HepG2 (cell line): Measurements from ENCODE around the gene PEF1. TPM values are rescaled to one million over a fixed set of nuclear protein-coding genes. Genes with fewer than 3 reads are reported as not detected.
A peak's percentile ranks its signal among the peaks of the same experiment; 100 is the strongest.

Experiments used
- HNF4A ChIP-seq: sonication (generic); formaldehyde crosslinking; IDR thresholded peaks from 2 replicates; pipeline ENCODE4 v1.4.0; 2020; ENCODE audit warnings: missing genetic modification reagents
- HOXD1 ChIP-seq: sonication (generic); formaldehyde crosslinking; IDR thresholded peaks from 2 replicates; pipeline ENCODE4 v1.5.0; 2020; ENCODE audit warnings: missing genetic modification reagents
- MAZ ChIP-seq, 2 experiments: sonication (generic) in 1 of 2; formaldehyde crosslinking in 1 of 2; IDR thresholded peaks; 2 replicates each; pipeline versions ENCODE4 v1.5.0 to v1.6.1; 2012 to 2020; ENCODE audit warnings: low read depth in 2 of 2, mild to moderate bottlenecking in 2 of 2, borderline replicate concordance in 1 of 2, improper control_type of control experiment in 1 of 2, low read length in 1 of 2, missing genetic modification reagents in 1 of 2, moderate library complexity in 1 of 2
- NFKBIZ ChIP-seq: IDR thresholded peaks from 2 replicates; pipeline ENCODE4 v1.6.1; 2018; ENCODE audit warnings: missing genetic modification reagents, missing compliant biosample characterization
- RAD21 ChIP-seq: fragments of 450-650 bp; formaldehyde crosslinking; IDR thresholded peaks from 2 replicates; pipeline ENCODE4 v1.5.0; 2020; ENCODE audit warnings: mild to moderate bottlenecking
- RELA ChIP-seq: sonication (generic); formaldehyde crosslinking; IDR thresholded peaks from 2 replicates; pipeline ENCODE4 v1.4.0; 2020; ENCODE audit warnings: missing genetic modification reagents
- SPEN ChIP-seq: sonication (generic); formaldehyde crosslinking; IDR thresholded peaks from 2 replicates; pipeline ENCODE4 v1.5.1; 2020; ENCODE audit warnings: low read depth, mild to moderate bottlenecking, missing genetic modification reagents
- SYNCRIP ChIP-seq: fragments of 200-400 bp; formaldehyde crosslinking; IDR thresholded peaks from 2 replicates; pipeline ENCODE4 v1.6.1; 2018; ENCODE audit warnings: mild to moderate bottlenecking, low read depth, low read length; ENCODE audit not compliant: insufficient read depth
- ZNF354B ChIP-seq: sonication (generic); formaldehyde crosslinking; IDR thresholded peaks from 2 replicates; pipeline ENCODE4 v1.8.0; 2022; ENCODE audit warnings: mild to moderate bottlenecking, missing genetic modification reagents
- ZNF614 ChIP-seq: IDR thresholded peaks from 2 replicates; pipeline ENCODE4 v1.6.1; 2018; ENCODE audit warnings: missing biosample characterization, missing genetic modification reagents, inconsistent platforms, borderline replicate concordance
- ZNF709 ChIP-seq: sonication (generic); formaldehyde crosslinking; IDR thresholded peaks from 2 replicates; pipeline ENCODE4 v1.5.0; 2020; ENCODE audit warnings: mild to moderate bottlenecking, missing genetic modification reagents
- ZNF720 ChIP-seq: sonication (generic); formaldehyde crosslinking; IDR thresholded peaks from 2 replicates; pipeline ENCODE4 v1.4.0; 2020; ENCODE audit warnings: missing genetic modification reagents
- ZNF891 ChIP-seq: sonication (generic); formaldehyde crosslinking; IDR thresholded peaks from 2 replicates; pipeline ENCODE4 v1.5.0; 2020; ENCODE audit warnings: mild to moderate bottlenecking, missing genetic modification reagents
- ZSCAN5A ChIP-seq: sonication (generic); formaldehyde crosslinking; IDR thresholded peaks from 2 replicates; pipeline ENCODE4 v1.8.0; 2022; ENCODE audit warnings: mild to moderate bottlenecking, missing genetic modification reagents, borderline replicate concordance
- polyA plus RNA-seq, 8 experiments: library from polyadenylated mRNA; depleted of rRNA in 3 of 8; stranded (reverse) in 7 of 8; unstranded in 1 of 8; fragments of >200 nt; fragmentation: Illumina TruSeq in 4 of 8; extraction: Trizol in 4 of 8; gene quantifications; 2 replicates each; pipeline versions ENCODE4 v1.2.1 to v1.2.3, GENCODE V29; 2011 to 2016; ENCODE audit warnings: low read depth in 4 of 8, missing spikeins in 1 of 8, mixed read lengths in 1 of 8; ENCODE audit not compliant: insufficient read depth in 1 of 8
- total RNA-seq, 5 experiments: library from RNA; depleted of rRNA; stranded (reverse); fragments of >200 nt; fragmentation: Illumina TruSeq; extraction: Trizol; gene quantifications; 2 replicates each; pipeline ENCODE4 v1.2.3, GENCODE V29; 2016; ENCODE audit warnings: low read depth in 1 of 5
- TF ChIP-seq, protein P1 (sequence below): fragments of 450-650 bp; IDR thresholded peaks from 2 replicates; pipeline ENCODE4 v1.6.1; 2017
- TF ChIP-seq, protein P2 (sequence below): sonication (generic); formaldehyde crosslinking; IDR thresholded peaks from 2 replicates; pipeline ENCODE4 v1.4.0; 2020; ENCODE audit warnings: missing genetic modification reagents
- TF ChIP-seq, protein P3 (sequence below): sonication (generic); formaldehyde crosslinking; IDR thresholded peaks from 2 replicates; pipeline ENCODE4 v1.4.0; 2020; ENCODE audit warnings: missing genetic modification reagents
- TF ChIP-seq, protein P4 (sequence below): sonication (generic); formaldehyde crosslinking; IDR thresholded peaks from 2 replicates; pipeline ENCODE4 v1.4.0; 2020; ENCODE audit warnings: missing genetic modification reagents

Gene PEF1
- total and polyA plus RNA-seq, 2 of the 13 experiments (the other 11 are each of a cell fraction or from before 2014, with no cell fraction given) = 57.1 to 57.8 TPM

DNA sequence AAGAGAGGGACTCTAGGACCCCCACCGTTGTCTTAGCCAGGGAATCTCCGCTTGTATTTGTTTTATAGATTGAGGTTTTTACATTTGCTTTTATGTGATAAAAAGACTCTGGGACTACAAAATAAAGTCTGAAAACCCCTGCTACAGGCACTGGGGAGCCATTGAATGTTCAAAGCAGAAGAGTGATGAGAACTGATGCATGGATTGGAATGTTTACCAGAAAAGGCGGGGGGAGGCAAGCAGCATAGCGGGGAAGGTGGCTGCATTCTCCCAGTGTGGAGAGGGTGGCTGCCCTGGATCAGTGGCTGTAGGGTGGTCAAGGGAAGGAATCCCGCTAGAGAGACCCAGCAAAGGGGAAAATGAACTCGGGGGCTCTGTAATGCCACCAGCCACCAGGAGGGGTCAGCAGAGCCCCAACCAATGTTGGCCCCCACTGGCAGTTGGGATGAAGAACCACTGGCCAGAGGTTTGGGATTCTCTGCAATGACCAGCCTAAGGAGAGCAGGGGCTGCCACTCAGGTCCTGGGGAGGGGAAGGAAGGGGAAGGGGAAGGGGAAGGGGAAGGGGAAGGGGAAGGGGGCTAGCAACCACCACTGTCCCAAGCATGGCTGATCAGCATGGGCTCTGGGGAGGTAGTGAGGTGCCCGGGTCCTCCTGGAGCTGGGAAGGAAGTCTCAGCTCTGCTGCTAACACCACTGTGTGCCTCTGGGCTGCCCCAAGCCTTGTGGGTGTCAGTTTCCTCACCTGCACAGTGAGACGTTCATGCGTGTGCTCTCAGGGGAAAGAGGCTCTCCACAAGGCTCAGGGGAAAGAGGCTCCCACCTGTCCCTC, 19.2 kb upstream of the PEF1 start (continued):
- TF ChIP-seq, protein P1, sequence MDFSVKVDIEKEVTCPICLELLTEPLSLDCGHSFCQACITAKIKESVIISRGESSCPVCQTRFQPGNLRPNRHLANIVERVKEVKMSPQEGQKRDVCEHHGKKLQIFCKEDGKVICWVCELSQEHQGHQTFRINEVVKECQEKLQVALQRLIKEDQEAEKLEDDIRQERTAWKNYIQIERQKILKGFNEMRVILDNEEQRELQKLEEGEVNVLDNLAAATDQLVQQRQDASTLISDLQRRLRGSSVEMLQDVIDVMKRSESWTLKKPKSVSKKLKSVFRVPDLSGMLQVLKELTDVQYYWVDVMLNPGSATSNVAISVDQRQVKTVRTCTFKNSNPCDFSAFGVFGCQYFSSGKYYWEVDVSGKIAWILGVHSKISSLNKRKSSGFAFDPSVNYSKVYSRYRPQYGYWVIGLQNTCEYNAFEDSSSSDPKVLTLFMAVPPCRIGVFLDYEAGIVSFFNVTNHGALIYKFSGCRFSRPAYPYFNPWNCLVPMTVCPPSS = no peak
- TF ChIP-seq ZNF720 (CRISPR knock-in tag) (no peak), HOXD1 (no peak), ZNF354B (CRISPR knock-in tag) (no peak), NFKBIZ (CRISPR knock-in tag) (no peak), SYNCRIP (no peak), ZSCAN5A (CRISPR knock-in tag) (no peak), ZNF709 (CRISPR knock-in tag) (no peak), SPEN (no peak), MAZ (IDR thresholded peaks at IDR 0.05; ENCODE audit: borderline replicate concordance, low read depth, low read length) (peak; percentile 20; the same call in 1 of the 2 replicates), MAZ (CRISPR knock-in tag; IDR thresholded peaks at IDR 0.05; ENCODE audit: low read depth) (no peak), ZNF614 (CRISPR knock-in tag) (no peak), HNF4A (no peak), RAD21 (CRISPR knock-in tag) (peak; percentile 95), RELA (CRISPR knock-in tag) (no peak), ZNF891 (CRISPR knock-in tag) (no peak)
- TF ChIP-seq, protein P2, sequence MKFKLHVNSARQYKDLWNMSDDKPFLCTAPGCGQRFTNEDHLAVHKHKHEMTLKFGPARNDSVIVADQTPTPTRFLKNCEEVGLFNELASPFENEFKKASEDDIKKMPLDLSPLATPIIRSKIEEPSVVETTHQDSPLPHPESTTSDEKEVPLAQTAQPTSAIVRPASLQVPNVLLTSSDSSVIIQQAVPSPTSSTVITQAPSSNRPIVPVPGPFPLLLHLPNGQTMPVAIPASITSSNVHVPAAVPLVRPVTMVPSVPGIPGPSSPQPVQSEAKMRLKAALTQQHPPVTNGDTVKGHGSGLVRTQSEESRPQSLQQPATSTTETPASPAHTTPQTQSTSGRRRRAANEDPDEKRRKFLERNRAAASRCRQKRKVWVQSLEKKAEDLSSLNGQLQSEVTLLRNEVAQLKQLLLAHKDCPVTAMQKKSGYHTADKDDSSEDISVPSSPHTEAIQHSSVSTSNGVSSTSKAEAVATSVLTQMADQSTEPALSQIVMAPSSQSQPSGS (CRISPR knock-in tag) = 0 out of 2 replicates have a peak, but pooled peaks have one; percentile 36
- TF ChIP-seq, protein P3, sequence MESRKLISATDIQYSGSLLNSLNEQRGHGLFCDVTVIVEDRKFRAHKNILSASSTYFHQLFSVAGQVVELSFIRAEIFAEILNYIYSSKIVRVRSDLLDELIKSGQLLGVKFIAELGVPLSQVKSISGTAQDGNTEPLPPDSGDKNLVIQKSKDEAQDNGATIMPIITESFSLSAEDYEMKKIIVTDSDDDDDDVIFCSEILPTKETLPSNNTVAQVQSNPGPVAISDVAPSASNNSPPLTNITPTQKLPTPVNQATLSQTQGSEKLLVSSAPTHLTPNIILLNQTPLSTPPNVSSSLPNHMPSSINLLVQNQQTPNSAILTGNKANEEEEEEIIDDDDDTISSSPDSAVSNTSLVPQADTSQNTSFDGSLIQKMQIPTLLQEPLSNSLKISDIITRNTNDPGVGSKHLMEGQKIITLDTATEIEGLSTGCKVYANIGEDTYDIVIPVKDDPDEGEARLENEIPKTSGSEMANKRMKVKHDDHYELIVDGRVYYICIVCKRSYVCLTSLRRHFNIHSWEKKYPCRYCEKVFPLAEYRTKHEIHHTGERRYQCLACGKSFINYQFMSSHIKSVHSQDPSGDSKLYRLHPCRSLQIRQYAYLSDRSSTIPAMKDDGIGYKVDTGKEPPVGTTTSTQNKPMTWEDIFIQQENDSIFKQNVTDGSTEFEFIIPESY (CRISPR knock-in tag) = peak; percentile 53; the same call in 1 of the 2 replicates
- TF ChIP-seq, protein P4, sequence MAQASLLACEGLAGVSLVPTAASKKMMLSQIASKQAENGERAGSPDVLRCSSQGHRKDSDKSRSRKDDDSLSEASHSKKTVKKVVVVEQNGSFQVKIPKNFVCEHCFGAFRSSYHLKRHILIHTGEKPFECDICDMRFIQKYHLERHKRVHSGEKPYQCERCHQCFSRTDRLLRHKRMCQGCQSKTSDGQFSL (CRISPR knock-in tag) = no peak
